ENCODE data around the gene VWC2. TPM values are rescaled to one million over a fixed set of nuclear protein-coding genes. Genes with fewer than 3 reads are reported as not detected.

The VWC2 gene
- total and polyA plus RNA-seq, 2 of the 8 experiments (the other 6 are each of a cell fraction or from before 2014, with no cell fraction given): 0.24 to 0.30 TPM

DNA sequence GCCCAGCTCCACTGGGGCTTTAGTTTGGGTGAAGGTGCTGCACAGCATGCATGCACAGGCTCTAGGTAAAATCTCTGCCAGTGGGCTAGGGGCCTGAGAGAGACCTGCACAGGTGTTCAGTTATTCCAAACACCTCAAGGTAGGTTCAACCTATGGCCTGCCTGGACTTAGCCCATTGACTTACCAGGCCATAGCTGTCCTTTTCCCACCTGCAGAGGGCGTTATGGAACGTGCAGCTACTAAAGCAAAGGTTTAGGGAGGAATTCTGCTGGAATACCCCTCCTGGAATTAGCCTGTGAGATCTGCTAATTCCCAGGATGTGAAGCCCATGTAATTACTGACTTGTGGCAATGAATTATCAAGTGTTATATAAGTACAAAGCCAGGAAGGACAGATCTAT, 3.6 kb downstream of the VWC2 start:
- peak; percentile 58 to 74 for TF ChIP-seq RAD21 (IDR thresholded peaks at IDR 0.05 in 1 of 2, conservative IDR thresholded peaks at IDR 0.05 in 1 of 2; ENCODE audit: low read depth in 2 of 2, low read length in 2 of 2)
- TF ChIP-seq GTF2F1 (IDR thresholded peaks at IDR 0.05; ENCODE audit: borderline replicate concordance, low read depth, low read length): no peak
- TF ChIP-seq, protein P1, sequence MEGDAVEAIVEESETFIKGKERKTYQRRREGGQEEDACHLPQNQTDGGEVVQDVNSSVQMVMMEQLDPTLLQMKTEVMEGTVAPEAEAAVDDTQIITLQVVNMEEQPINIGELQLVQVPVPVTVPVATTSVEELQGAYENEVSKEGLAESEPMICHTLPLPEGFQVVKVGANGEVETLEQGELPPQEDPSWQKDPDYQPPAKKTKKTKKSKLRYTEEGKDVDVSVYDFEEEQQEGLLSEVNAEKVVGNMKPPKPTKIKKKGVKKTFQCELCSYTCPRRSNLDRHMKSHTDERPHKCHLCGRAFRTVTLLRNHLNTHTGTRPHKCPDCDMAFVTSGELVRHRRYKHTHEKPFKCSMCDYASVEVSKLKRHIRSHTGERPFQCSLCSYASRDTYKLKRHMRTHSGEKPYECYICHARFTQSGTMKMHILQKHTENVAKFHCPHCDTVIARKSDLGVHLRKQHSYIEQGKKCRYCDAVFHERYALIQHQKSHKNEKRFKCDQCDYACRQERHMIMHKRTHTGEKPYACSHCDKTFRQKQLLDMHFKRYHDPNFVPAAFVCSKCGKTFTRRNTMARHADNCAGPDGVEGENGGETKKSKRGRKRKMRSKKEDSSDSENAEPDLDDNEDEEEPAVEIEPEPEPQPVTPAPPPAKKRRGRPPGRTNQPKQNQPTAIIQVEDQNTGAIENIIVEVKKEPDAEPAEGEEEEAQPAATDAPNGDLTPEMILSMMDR (IDR thresholded peaks at IDR 0.05; ENCODE audit: control extremely low read depth in 1 of 3, insufficient read depth in 1 of 3, low read depth in 1 of 3, low read length in 3 of 3): peak; percentile 69 to 86 (median 73)
- TF ChIP-seq, protein P2, sequence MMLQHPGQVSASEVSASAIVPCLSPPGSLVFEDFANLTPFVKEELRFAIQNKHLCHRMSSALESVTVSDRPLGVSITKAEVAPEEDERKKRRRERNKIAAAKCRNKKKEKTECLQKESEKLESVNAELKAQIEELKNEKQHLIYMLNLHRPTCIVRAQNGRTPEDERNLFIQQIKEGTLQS (IDR thresholded peaks at IDR 0.05; ENCODE audit: insufficient read depth, low read depth, low read length): no peak
- TF ChIP-seq ZNF274 (IDR thresholded peaks at IDR 0.05; ENCODE audit: borderline replicate concordance, extremely low read depth, low read length): no peak
- TF ChIP-seq, protein P3, sequence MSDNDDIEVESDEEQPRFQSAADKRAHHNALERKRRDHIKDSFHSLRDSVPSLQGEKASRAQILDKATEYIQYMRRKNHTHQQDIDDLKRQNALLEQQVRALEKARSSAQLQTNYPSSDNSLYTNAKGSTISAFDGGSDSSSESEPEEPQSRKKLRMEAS (IDR thresholded peaks at IDR 0.05): 0 out of 2 replicates have a peak, but pooled peaks have one; percentile 15
- no peak overlapping the region for H2AFZ ChIP-seq (ENCODE audit: low read length)
- H2BK120ac ChIP-seq (replicated peaks; ENCODE audit: low read depth, low read length): no peak overlapping the region
- no peak overlapping the region for H3K4ac ChIP-seq (replicated peaks; ENCODE audit: insufficient read length, low read depth, low read length)
- H3K27me3 ChIP-seq (replicated peaks in 1 of 4; ENCODE audit: control insufficient read depth in 3 of 4, extremely low read depth in 1 of 4, insufficient read depth in 3 of 4, low read length in 3 of 4): peaks cover 25 to 50% (median 47%) of the 10 kb centered on the region in 4 experiments
- 3% methylated on average over 2 of the region's 2 CpGs; no CpG with 5 or more reads in 1 of the 2 experiments for WGBS, 2 experiments (ENCODE audit: extremely low coverage in 1 of 2, insufficient coverage in 1 of 2, insufficient read length in 1 of 2, insufficient replicate concordance in 2 of 2, low coverage in 1 of 2, low lambda C conversion rate in 2 of 2, missing lambda C conversion rate in 1 of 2)
- peak in 1 of 2 experiments; percentile 75 for DNase-seq (ENCODE audit: low read depth in 1 of 2, low spot score in 2 of 2)
- H3K9me3 ChIP-seq (ENCODE audit: insufficient read depth in 2 of 2, low read depth in 1 of 2, low read length in 1 of 2): peaks cover 0 to 2% of the 10 kb centered on the region in 2 experiments; a peak in 1 of 4 replicates
- H4K8ac ChIP-seq (ENCODE audit: extremely low read depth, insufficient read depth, low read length): no peak overlapping the region
- H4K91ac ChIP-seq (replicated peaks; ENCODE audit: insufficient read length, low read length): no peak overlapping the region
- H4K5ac ChIP-seq (ENCODE audit: insufficient read length, low read depth, low read length): no peak overlapping the region
- H3K4me1 ChIP-seq (replicated peaks in 1 of 4; ENCODE audit: control insufficient read depth in 3 of 4, insufficient read depth in 4 of 4, low read length in 3 of 4): peaks cover 0 to 3% (median 0%) of the 10 kb centered on the region in 4 experiments; a peak in 2 of 7 replicates
- no peak overlapping the region for H2BK15ac ChIP-seq (ENCODE audit: low read length)
- H2AK5ac ChIP-seq (ENCODE audit: low read depth, low read length): no peak overlapping the region
- H3K79me1 ChIP-seq (ENCODE audit: low read depth, low read length): no peaks in the 10 kb centered on the region
- no peak overlapping the region for H3K9ac ChIP-seq (replicated peaks in 1 of 4; ENCODE audit: extremely low read depth in 1 of 4, low read depth in 3 of 4, low read length in 3 of 4)
- no peaks in the 10 kb centered on the region for H4K20me1 ChIP-seq (replicated peaks in 1 of 2; ENCODE audit: control insufficient read depth in 1 of 2, insufficient read depth in 2 of 2, low read length in 2 of 2)
- no peak overlapping the region for H3K23ac ChIP-seq (ENCODE audit: insufficient read length)
- no peak overlapping the region for H2BK12ac ChIP-seq (ENCODE audit: low read depth, low read length)
- H3K79me2 ChIP-seq (ENCODE audit: control insufficient read depth in 1 of 2, insufficient read depth in 2 of 2, low read length in 2 of 2): no peaks in the 10 kb centered on the region
- no peak overlapping the region for H3K4me2 ChIP-seq (ENCODE audit: insufficient read depth in 1 of 2, low read depth in 2 of 2, low read length in 2 of 2)
- ChIA-PET CTCF (ENCODE audit: partially characterized antibody) (interaction anchor here (0.6 to 3.4 kb wide), 27 partner anchors 9 to 1471 kb away, joined by 3 to 31 read pairs (median 3); no protein-coding TSS in a partner anchor), POLR2A (ENCODE audit: partially characterized antibody) (interaction anchor here (1.0 kb wide), 1 partner anchor 10 kb away, joined by 3 read pairs; no protein-coding TSS in a partner anchor)
- H3K14ac ChIP-seq (ENCODE audit: insufficient read length): no peak overlapping the region
- H3K23me2 ChIP-seq (ENCODE audit: low read depth, low read length): peaks cover 26% of the 10 kb centered on the region; the same call in 1 of the 2 replicates
- no peak overlapping the region for H3K27ac ChIP-seq (ENCODE audit: low read depth, low read length)
- H3K36me3 ChIP-seq (ENCODE audit: control insufficient read depth in 2 of 4, insufficient read depth in 4 of 4, low read length in 3 of 4): no peaks in the 10 kb centered on the region
- no peak overlapping the region for H3K18ac ChIP-seq (ENCODE audit: extremely low read depth, low read length)
- no peak overlapping the region for H3K4me3 ChIP-seq (ENCODE audit: extremely low read depth in 1 of 4, insufficient read depth in 2 of 4, low read depth in 3 of 4, low read length in 4 of 4)
- H2BK20ac ChIP-seq (ENCODE audit: low read length): no peak overlapping the region
- H3K56ac ChIP-seq (replicated peaks; ENCODE audit: insufficient read length, low read depth, low read length): no peak overlapping the region
- H2BK5ac ChIP-seq (ENCODE audit: low read depth, low read length): no peak overlapping the region
- FAIRE-seq: peak; percentile 97

All from H1 (cell line).